ENCODE results near the gene DGKB. TPM values are rescaled to one million over a fixed set of nuclear protein-coding genes. Genes with fewer than 3 reads are reported as not detected.

Gene DGKB
- total RNA-seq, 1 donor = not detected

DNA sequence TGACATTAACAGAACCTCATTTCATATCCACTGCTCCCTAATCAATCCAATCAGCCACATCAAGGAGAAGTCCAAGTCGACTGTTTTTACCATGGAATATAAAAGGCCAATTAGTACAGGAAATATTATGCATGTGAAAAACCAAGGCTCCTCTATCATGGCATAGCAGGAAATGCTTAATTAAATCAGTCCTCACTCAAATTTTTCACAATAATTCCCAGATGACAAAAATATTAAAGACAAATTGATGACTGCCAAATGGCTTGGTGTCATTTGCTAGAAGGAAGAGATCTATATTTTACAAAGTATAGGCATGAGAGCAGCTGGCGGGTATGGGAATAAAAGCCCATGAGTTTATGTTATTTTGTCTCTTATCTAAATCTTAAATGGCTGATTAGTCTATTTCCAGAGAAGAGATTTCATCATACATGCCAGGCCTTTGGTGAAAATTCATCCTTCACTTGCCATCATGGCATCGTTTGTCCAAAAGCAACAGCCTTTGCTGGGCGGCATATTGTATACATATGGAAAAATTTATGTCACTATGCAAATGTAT lies 219.6 kb downstream of the DGKB start:
- TF ChIP-seq, protein P1, sequence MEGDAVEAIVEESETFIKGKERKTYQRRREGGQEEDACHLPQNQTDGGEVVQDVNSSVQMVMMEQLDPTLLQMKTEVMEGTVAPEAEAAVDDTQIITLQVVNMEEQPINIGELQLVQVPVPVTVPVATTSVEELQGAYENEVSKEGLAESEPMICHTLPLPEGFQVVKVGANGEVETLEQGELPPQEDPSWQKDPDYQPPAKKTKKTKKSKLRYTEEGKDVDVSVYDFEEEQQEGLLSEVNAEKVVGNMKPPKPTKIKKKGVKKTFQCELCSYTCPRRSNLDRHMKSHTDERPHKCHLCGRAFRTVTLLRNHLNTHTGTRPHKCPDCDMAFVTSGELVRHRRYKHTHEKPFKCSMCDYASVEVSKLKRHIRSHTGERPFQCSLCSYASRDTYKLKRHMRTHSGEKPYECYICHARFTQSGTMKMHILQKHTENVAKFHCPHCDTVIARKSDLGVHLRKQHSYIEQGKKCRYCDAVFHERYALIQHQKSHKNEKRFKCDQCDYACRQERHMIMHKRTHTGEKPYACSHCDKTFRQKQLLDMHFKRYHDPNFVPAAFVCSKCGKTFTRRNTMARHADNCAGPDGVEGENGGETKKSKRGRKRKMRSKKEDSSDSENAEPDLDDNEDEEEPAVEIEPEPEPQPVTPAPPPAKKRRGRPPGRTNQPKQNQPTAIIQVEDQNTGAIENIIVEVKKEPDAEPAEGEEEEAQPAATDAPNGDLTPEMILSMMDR (IDR thresholded peaks at IDR 0.05; ENCODE audit: insufficient read depth, low read depth, low read length) = no peak
- H3K4me3 ChIP-seq (ENCODE audit: low read depth, low read length) = no peak overlapping the region
- no peak for DNase-seq (ENCODE audit: low read depth)

DNA sequence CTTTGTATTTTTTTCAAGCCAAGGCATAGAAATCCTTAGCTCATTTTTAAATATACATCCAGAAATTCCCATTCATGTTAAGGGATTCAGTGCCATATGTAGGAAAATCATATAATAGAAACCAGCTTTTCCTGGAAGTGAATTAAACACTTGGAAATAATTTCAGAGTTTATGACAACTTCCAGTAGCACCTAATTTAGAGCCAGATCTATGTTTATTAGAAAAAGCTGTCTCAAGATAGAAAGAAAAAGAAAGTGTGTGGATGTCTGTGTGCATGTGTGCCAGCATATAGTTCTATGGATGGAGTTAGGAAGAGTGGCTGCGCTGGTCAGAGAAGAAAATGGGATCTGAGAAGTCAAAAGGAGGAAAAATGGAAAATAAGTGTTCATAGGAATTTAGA lies 225.7 kb downstream of the DGKB start:
- H3K4me3 ChIP-seq (ENCODE audit: low read depth, low read length) = no peak overlapping the region
- DNase-seq (ENCODE audit: low read depth) = no peak

DNA sequence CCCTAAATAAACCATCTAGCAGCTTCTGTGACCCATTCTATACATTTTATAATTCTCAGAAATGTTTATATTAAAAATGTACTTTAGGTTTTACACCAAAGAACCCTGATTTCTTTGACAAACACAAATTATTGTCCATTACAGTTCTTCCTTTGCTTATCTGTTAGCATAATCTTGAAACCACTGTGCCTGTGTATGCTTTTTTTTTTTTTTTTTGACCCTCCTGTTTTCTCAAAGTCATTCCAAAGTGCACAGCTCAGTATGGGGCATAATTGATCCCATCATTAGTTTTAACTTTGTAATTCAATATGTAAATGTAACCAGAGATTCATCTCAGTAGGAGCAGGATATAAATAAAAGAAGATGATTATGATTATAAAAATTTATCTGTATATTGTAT lies 229.3 kb downstream of the DGKB start:
- H3K4me3 ChIP-seq (ENCODE audit: low read depth, low read length) = no peak overlapping the region
- no peak for DNase-seq (ENCODE audit: low read depth)
- TF ChIP-seq, protein P1 (IDR thresholded peaks at IDR 0.05; ENCODE audit: insufficient read depth, low read depth, low read length) = no peak

More for the DNA sequence above, 225.7 kb downstream of the DGKB start:
- TF ChIP-seq, protein P1 (IDR thresholded peaks at IDR 0.05; ENCODE audit: insufficient read depth, low read depth, low read length) = no peak

DNA sequence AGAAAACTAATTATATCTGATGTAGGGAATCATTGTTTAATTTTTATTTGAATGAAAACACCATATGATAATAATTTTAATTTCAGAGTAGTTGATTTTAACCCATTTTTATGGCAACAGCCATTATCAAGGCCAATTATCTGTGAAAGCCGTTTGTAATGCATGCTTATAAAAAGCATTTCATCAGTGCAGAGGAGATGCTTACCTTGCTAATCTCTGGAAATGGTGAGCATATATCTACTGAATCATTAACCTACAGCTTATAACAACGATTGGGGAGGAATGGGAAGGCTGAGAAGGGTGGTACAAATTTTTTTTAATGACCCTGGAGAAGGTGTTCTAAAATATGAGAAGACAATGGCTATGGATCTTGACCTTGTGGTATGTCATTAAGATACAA lies 235.6 kb downstream of the DGKB start:
- TF ChIP-seq, protein P1 (IDR thresholded peaks at IDR 0.05; ENCODE audit: insufficient read depth, low read depth, low read length) = no peak
- DNase-seq (ENCODE audit: low read depth) = no peak
- no peak overlapping the region for H3K4me3 ChIP-seq (ENCODE audit: low read depth, low read length)

DNA sequence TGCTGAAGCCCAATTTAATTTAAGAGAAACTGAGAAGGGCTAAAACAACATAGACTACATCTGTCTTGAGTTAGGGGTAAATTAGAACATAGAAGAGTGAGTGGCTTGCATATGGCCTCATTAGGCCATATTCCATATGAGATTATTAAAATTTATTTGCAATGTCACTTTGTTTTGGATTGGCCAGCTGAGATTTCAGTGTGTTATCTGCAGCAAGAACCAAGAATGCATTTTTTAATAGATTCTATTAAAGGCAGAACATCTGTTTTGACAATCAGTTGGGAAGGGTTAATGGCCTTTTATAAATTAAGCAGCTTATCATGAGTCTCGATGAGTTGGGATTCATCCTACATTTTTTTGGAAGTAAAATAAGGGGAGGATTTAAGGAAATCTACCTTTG lies 236.2 kb downstream of the DGKB start:
- no peak overlapping the region for H3K4me3 ChIP-seq (ENCODE audit: low read depth, low read length)
- TF ChIP-seq, protein P1 (IDR thresholded peaks at IDR 0.05; ENCODE audit: insufficient read depth, low read depth, low read length) = no peak
- DNase-seq (ENCODE audit: low read depth) = no peak

DNA sequence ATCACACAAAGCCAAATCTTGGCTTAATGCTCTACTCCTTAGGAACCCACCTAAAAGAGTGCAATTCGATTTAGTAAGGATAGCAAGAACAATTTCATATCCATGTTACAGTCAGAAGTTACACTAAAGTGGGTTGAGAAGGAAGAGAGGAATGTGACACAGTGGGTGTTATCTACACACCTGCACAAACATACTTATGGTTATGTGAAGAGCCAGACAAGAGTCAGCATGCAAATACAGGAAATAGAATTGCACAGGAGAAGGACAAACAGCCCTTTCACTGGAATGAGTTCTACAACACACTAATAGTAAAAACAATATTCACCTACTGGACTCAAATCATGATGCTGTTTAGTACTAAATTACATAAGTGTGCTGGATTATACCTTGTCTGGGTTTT lies 262.8 kb downstream of the DGKB start:
- TF ChIP-seq, protein P1 (IDR thresholded peaks at IDR 0.05; ENCODE audit: insufficient read depth, low read depth, low read length) = no peak
- DNase-seq (ENCODE audit: low read depth) = no peak
- no peak overlapping the region for H3K4me3 ChIP-seq (ENCODE audit: low read depth, low read length)

DNA sequence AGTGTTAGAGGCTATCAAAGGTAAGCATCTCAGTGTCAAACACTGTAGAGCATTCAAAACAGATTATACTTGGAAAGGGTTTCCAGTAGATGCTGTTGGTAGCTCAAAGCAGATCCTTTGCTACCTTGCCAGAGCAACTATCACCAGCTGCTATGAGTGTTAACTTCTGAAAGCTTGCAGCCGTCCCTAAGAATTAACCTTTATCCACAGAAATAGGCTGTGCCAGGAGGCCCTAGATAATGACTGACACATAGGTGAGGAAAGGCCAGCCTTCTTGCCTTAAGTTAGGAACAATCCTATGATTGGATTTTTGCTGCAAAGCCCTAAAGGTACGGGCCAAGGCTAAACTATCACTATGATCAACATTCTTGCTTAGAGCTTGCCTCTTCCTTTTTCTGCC lies 263.2 kb downstream of the DGKB start:
- no peak for DNase-seq (ENCODE audit: low read depth)
- H3K4me3 ChIP-seq (ENCODE audit: low read depth, low read length) = no peak overlapping the region
- TF ChIP-seq, protein P1 (IDR thresholded peaks at IDR 0.05; ENCODE audit: insufficient read depth, low read depth, low read length) = no peak

Data from fibroblast of villous mesenchyme (primary cell).